Measurements from ENCODE around the gene DYNC1H1.
A peak's percentile ranks its signal among the peaks of the same experiment; 100 is the strongest.

DYNC1H1 gene

GRCh38 chr14:101944451-101944850 is 19.9 kb upstream of the DYNC1H1 start:
- no peak for DNase-seq (ENCODE audit: low read depth in 3 of 3)

- DNase-seq (ENCODE audit: low read depth in 3 of 3): no peak
Observed at GRCh38 chr14:101945171-101945570, 19.2 kb upstream of the DYNC1H1 start.

GRCh38 chr14:101947577-101947903 is 16.8 kb upstream of the DYNC1H1 start:
- DNase-seq (ENCODE audit: low read depth in 3 of 3): no peak

GRCh38 chr14:101947904-101948665 is 16.3 kb upstream of the DYNC1H1 start:
- peak; percentile 98 to 100 (median 99) for DNase-seq (ENCODE audit: low read depth in 3 of 3)

GRCh38 chr14:101948666-101949216 is 15.6 kb upstream of the DYNC1H1 start:
- no peak for DNase-seq (ENCODE audit: low read depth in 3 of 3)

- no peak for DNase-seq (ENCODE audit: low read depth in 3 of 3)
Observed at GRCh38 chr14:101950100-101950499, 14.3 kb upstream of the DYNC1H1 start.

- no peak for DNase-seq (ENCODE audit: low read depth in 3 of 3)
Observed at GRCh38 chr14:101950516-101951215, 13.7 kb upstream of the DYNC1H1 start.

GRCh38 chr14:101953151-101953550 is 11.2 kb upstream of the DYNC1H1 start:
- no peak for DNase-seq (ENCODE audit: low read depth in 3 of 3)

- no peak for DNase-seq (ENCODE audit: low read depth in 3 of 3)
Observed at GRCh38 chr14:101954501-101954900, 9.9 kb upstream of the DYNC1H1 start.

GRCh38 chr14:101955695-101956161 is 8.6 kb upstream of the DYNC1H1 start:
- DNase-seq (ENCODE audit: low read depth in 3 of 3): no peak

- no peak for DNase-seq (ENCODE audit: low read depth in 3 of 3)
Observed at GRCh38 chr14:101956179-101956885, 8.0 kb upstream of the DYNC1H1 start.

- no peak for DNase-seq (ENCODE audit: low read depth in 3 of 3)
Observed at GRCh38 chr14:101957406-101958234, 6.8 kb upstream of the DYNC1H1 start.

GRCh38 chr14:101958418-101959180 is 5.8 kb upstream of the DYNC1H1 start:
- no peak for DNase-seq (ENCODE audit: low read depth in 3 of 3)

- no peak for DNase-seq (ENCODE audit: low read depth in 3 of 3)
Observed at GRCh38 chr14:101959277-101959676, 5.1 kb upstream of the DYNC1H1 start.

- DNase-seq (ENCODE audit: low read depth in 3 of 3): no peak
Observed at GRCh38 chr14:101960225-101960624, 4.1 kb upstream of the DYNC1H1 start.

GRCh38 chr14:101961011-101961721 is 3.2 kb upstream of the DYNC1H1 start:
- DNase-seq (ENCODE audit: low read depth in 3 of 3): peak in 2 of 3 experiments; percentile 59 to 60

GRCh38 chr14:101961746-101962502 is 2.4 kb upstream of the DYNC1H1 start:
- DNase-seq (ENCODE audit: low read depth in 3 of 3): no peak

GRCh38 chr14:101962503-101962874 is 1.9 kb upstream of the DYNC1H1 start:
- no peak for DNase-seq (ENCODE audit: low read depth in 3 of 3)

GRCh38 chr14:101963052-101963451 is 1.3 kb upstream of the DYNC1H1 start:
- no peak for DNase-seq (ENCODE audit: low read depth in 3 of 3)
